ENCODE data around the gene DOP1A. TPM values are rescaled to one million over a fixed set of nuclear protein-coding genes. Genes with fewer than 3 reads are reported as not detected.

Gene DOP1A
- total and polyA plus RNA-seq, 2 donors from 2014 or later = 5.1 to 31.6 TPM

GRCh38 chr6:83092756-83093399, 25.4 kb downstream of the DOP1A start:
- Histone ChIP-seq H3K9ac (ENCODE audit: low read length in 3 of 3) (no peak overlapping the region), H3K27ac (ENCODE audit: low read depth in 2 of 2, low read length in 2 of 2) (no peak overlapping the region), H3K4me3 (ENCODE audit: low read length in 3 of 3) (no peak overlapping the region), H3K36me3 (ENCODE audit: control insufficient read depth in 2 of 3, insufficient read depth in 3 of 3, low read length in 3 of 3) (no peaks in the 10 kb centered on the region), H3K27me3 (ENCODE audit: control insufficient read depth, insufficient read depth, low read length) (no peaks in the 10 kb centered on the region), H3K4me1 (ENCODE audit: control insufficient read depth in 2 of 3, insufficient read depth in 2 of 3, low read depth in 1 of 3, low read length in 3 of 3) (peaks cover 0 to 11% (median 5%) of the 10 kb centered on the region in 3 donors), H3K9me3 (ENCODE audit: control insufficient read depth in 2 of 3, insufficient read depth in 1 of 3, low read length in 3 of 3) (no peaks in the 10 kb centered on the region)
- no peak for FAIRE-seq
- no peak for DNase-seq
- TF ChIP-seq, protein P1, sequence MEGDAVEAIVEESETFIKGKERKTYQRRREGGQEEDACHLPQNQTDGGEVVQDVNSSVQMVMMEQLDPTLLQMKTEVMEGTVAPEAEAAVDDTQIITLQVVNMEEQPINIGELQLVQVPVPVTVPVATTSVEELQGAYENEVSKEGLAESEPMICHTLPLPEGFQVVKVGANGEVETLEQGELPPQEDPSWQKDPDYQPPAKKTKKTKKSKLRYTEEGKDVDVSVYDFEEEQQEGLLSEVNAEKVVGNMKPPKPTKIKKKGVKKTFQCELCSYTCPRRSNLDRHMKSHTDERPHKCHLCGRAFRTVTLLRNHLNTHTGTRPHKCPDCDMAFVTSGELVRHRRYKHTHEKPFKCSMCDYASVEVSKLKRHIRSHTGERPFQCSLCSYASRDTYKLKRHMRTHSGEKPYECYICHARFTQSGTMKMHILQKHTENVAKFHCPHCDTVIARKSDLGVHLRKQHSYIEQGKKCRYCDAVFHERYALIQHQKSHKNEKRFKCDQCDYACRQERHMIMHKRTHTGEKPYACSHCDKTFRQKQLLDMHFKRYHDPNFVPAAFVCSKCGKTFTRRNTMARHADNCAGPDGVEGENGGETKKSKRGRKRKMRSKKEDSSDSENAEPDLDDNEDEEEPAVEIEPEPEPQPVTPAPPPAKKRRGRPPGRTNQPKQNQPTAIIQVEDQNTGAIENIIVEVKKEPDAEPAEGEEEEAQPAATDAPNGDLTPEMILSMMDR (IDR thresholded peaks at IDR 0.05; ENCODE audit: borderline replicate concordance, extremely low read depth, insufficient read depth) = no peak
- intact Hi-C loops (cut with DNase I) = no loop called here

- Histone ChIP-seq H3K36me3 (ENCODE audit: control insufficient read depth in 2 of 3, insufficient read depth in 3 of 3, low read length in 3 of 3) (peaks cover 0 to 2% (median 0%) of the 10 kb centered on the region in 3 donors), H3K9ac (ENCODE audit: low read length in 3 of 3) (no peak overlapping the region), H3K27ac (ENCODE audit: low read depth in 2 of 2, low read length in 2 of 2) (no peak overlapping the region), H3K4me1 (ENCODE audit: control insufficient read depth in 2 of 3, insufficient read depth in 2 of 3, low read depth in 1 of 3, low read length in 3 of 3) (peaks cover 0 to 11% (median 5%) of the 10 kb centered on the region in 3 donors), H3K27me3 (ENCODE audit: control insufficient read depth, insufficient read depth, low read length) (no peaks in the 10 kb centered on the region), H3K9me3 (ENCODE audit: control insufficient read depth in 2 of 3, insufficient read depth in 1 of 3, low read length in 3 of 3) (no peaks in the 10 kb centered on the region), H3K4me3 (ENCODE audit: low read length in 3 of 3) (no peak overlapping the region)
- FAIRE-seq (no peak), DNase-seq (peak in 1 of 5 donors; percentile 8)
- TF ChIP-seq, protein P1 (IDR thresholded peaks at IDR 0.05; ENCODE audit: borderline replicate concordance, extremely low read depth, insufficient read depth) = no peak
- intact Hi-C loops (cut with DNase I) = no loop called here
These were observed 29.3 kb downstream of the DOP1A start for GRCh38 chr6:83096791-83097190.

- Histone ChIP-seq H3K27me3 (ENCODE audit: control insufficient read depth, insufficient read depth, low read length) (no peaks in the 10 kb centered on the region), H3K4me1 (ENCODE audit: control insufficient read depth in 2 of 3, insufficient read depth in 2 of 3, low read depth in 1 of 3, low read length in 3 of 3) (peaks cover 0 to 11% (median 5%) of the 10 kb centered on the region in 3 donors), H3K9me3 (ENCODE audit: control insufficient read depth in 2 of 3, insufficient read depth in 1 of 3, low read length in 3 of 3) (no peaks in the 10 kb centered on the region), H3K9ac (ENCODE audit: low read length in 3 of 3) (no peak overlapping the region), H3K4me3 (ENCODE audit: low read length in 3 of 3) (no peak overlapping the region), H3K27ac (ENCODE audit: low read depth in 2 of 2, low read length in 2 of 2) (no peak overlapping the region), H3K36me3 (ENCODE audit: control insufficient read depth in 2 of 3, insufficient read depth in 3 of 3, low read length in 3 of 3) (peaks cover 0 to 2% (median 0%) of the 10 kb centered on the region in 3 donors)
- TF ChIP-seq, protein P1 (IDR thresholded peaks at IDR 0.05; ENCODE audit: borderline replicate concordance, extremely low read depth, insufficient read depth) = no peak
- DNase-seq = peak in 2 of 5 donors; percentile 30 to 46
- no peak for FAIRE-seq
- intact Hi-C loops (cut with DNase I) = no loop called here
These were observed 29.7 kb downstream of the DOP1A start for GRCh38 chr6:83097204-83097603.
